ENCODE results near the gene CCT5. TPM values are rescaled to one million over a fixed set of nuclear protein-coding genes. Genes with fewer than 3 reads are reported as not detected.

The CCT5 gene
- polyA plus RNA-seq, 1 of the 3 experiments (the other 2 are of a cell fraction) = 378 TPM

DNA sequence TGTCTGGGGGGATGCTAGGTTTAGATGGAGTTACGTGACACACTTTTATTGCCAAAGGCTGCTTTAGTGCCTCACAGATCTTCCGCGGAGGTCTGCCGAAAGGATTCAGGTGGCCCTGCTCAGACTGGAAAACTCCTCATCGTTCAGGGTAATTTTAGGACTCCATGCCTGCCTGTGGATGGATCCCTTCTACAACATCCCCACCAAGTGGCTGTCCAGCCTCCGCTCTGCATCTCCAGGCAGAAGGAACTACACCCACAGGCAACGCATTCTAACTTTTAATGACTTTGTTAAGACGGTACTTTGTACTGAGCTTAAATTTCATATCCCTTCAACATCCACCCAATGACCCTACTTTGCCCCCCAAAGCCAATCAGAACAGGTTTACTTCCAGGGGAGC, 29.8 kb upstream of the CCT5 start:
- CTCF ChIA-PET = interaction anchor here (1.0 kb wide), 1 partner anchor 1064 kb away, joined by 3 read pairs; no protein-coding TSS in a partner anchor
- Histone ChIP-seq H3K27me3 (ENCODE audit: insufficient read depth) (no peaks in the 10 kb centered on the region), H3F3A (replicated peaks; ENCODE audit: insufficient read depth) (no peaks in the 10 kb centered on the region), H3K4me1 (ENCODE audit: control insufficient read depth in 1 of 2, insufficient read depth in 2 of 2, low read depth in 1 of 2, low read length in 1 of 2) (no peaks in the 10 kb centered on the region), H3K9ac (no peak overlapping the region), H4K20me1 (ENCODE audit: insufficient read depth) (no peaks in the 10 kb centered on the region), H3K9me3 (no peaks in the 10 kb centered on the region), H3K4me3 (ENCODE audit: low read depth in 2 of 2, low read length in 1 of 2) (no peak overlapping the region), H3K4me2 (no peak overlapping the region), H3K27ac (ENCODE audit: low read depth in 2 of 2, low read length in 1 of 2) (no peak overlapping the region), H3K9me2 (no peaks in the 10 kb centered on the region), H3K79me2 (ENCODE audit: insufficient read depth) (no peaks in the 10 kb centered on the region), H3K36me3 (replicated peaks in 1 of 2; ENCODE audit: control insufficient read depth in 1 of 2, insufficient read depth in 2 of 2, low read length in 1 of 2) (no peaks in the 10 kb centered on the region), H2AFZ (ENCODE audit: low read depth) (no peak overlapping the region)
- TF ChIP-seq EZH2phosphoT487 (IDR thresholded peaks at IDR 0.05; ENCODE audit: borderline replicate concordance, low read depth) = no peak
- TF ChIP-seq YY1 (IDR thresholded peaks at IDR 0.05; ENCODE audit: low read depth) = no peak
- peak; percentile 47 for TF ChIP-seq RAD21 (IDR thresholded peaks at IDR 0.05; ENCODE audit: low read length)
- TF ChIP-seq, protein P1, sequence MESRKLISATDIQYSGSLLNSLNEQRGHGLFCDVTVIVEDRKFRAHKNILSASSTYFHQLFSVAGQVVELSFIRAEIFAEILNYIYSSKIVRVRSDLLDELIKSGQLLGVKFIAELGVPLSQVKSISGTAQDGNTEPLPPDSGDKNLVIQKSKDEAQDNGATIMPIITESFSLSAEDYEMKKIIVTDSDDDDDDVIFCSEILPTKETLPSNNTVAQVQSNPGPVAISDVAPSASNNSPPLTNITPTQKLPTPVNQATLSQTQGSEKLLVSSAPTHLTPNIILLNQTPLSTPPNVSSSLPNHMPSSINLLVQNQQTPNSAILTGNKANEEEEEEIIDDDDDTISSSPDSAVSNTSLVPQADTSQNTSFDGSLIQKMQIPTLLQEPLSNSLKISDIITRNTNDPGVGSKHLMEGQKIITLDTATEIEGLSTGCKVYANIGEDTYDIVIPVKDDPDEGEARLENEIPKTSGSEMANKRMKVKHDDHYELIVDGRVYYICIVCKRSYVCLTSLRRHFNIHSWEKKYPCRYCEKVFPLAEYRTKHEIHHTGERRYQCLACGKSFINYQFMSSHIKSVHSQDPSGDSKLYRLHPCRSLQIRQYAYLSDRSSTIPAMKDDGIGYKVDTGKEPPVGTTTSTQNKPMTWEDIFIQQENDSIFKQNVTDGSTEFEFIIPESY (IDR thresholded peaks at IDR 0.05; ENCODE audit: borderline replicate concordance, low read depth) = no peak
- TF ChIP-seq, protein P2, sequence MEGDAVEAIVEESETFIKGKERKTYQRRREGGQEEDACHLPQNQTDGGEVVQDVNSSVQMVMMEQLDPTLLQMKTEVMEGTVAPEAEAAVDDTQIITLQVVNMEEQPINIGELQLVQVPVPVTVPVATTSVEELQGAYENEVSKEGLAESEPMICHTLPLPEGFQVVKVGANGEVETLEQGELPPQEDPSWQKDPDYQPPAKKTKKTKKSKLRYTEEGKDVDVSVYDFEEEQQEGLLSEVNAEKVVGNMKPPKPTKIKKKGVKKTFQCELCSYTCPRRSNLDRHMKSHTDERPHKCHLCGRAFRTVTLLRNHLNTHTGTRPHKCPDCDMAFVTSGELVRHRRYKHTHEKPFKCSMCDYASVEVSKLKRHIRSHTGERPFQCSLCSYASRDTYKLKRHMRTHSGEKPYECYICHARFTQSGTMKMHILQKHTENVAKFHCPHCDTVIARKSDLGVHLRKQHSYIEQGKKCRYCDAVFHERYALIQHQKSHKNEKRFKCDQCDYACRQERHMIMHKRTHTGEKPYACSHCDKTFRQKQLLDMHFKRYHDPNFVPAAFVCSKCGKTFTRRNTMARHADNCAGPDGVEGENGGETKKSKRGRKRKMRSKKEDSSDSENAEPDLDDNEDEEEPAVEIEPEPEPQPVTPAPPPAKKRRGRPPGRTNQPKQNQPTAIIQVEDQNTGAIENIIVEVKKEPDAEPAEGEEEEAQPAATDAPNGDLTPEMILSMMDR (IDR thresholded peaks at IDR 0.05) = peak; percentile 21; the same call in 1 of the 2 replicates
- no peak for TF ChIP-seq GATA2 (CRISPR knock-in tag; IDR thresholded peaks at IDR 0.05)
- TF ChIP-seq EP300 (IDR thresholded peaks at IDR 0.05; ENCODE audit: borderline replicate concordance in 1 of 2, low read depth in 1 of 2, low read length in 1 of 2) = no peak
- TF ChIP-seq, protein P3, sequence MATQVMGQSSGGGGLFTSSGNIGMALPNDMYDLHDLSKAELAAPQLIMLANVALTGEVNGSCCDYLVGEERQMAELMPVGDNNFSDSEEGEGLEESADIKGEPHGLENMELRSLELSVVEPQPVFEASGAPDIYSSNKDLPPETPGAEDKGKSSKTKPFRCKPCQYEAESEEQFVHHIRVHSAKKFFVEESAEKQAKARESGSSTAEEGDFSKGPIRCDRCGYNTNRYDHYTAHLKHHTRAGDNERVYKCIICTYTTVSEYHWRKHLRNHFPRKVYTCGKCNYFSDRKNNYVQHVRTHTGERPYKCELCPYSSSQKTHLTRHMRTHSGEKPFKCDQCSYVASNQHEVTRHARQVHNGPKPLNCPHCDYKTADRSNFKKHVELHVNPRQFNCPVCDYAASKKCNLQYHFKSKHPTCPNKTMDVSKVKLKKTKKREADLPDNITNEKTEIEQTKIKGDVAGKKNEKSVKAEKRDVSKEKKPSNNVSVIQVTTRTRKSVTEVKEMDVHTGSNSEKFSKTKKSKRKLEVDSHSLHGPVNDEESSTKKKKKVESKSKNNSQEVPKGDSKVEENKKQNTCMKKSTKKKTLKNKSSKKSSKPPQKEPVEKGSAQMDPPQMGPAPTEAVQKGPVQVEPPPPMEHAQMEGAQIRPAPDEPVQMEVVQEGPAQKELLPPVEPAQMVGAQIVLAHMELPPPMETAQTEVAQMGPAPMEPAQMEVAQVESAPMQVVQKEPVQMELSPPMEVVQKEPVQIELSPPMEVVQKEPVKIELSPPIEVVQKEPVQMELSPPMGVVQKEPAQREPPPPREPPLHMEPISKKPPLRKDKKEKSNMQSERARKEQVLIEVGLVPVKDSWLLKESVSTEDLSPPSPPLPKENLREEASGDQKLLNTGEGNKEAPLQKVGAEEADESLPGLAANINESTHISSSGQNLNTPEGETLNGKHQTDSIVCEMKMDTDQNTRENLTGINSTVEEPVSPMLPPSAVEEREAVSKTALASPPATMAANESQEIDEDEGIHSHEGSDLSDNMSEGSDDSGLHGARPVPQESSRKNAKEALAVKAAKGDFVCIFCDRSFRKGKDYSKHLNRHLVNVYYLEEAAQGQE (IDR thresholded peaks at IDR 0.05; ENCODE audit: low read depth, low read length) = no peak
- TF ChIP-seq RFX5 (IDR thresholded peaks at IDR 0.05; ENCODE audit: low read length) = no peak
- 79% methylated on average over 8 of the region's 8 CpGs for WGBS (ENCODE audit: low lambda C conversion rate)
- no peak for DNase-seq
- POLR2A ChIA-PET = no interaction called here
